IPS-NIHi7 (cell line): ENCODE data around the gene NUP62.

Source experiments
- DNase-seq: peaks from one replicate; pipeline ENCODE4 v3.0.0; 2012; ENCODE audit warnings: mixed read lengths; ENCODE audit errors: extremely low spot score

NUP62 gene

GRCh38 chr19:49904136-49904535 is 25.2 kb downstream of the NUP62 start:
- DNase-seq, result no peak

GRCh38 chr19:49896863-49897621 is 32.3 kb downstream of the NUP62 start, which contains the start of gene IL4I1:
IL4I1 (minus strand) TSS chr19:49896887; CDS start chr19:49896160, 727 bp downstream.
- DNase-seq, result no peak

- DNase-seq, result no peak
Measured at GRCh38 chr19:49895566-49896297, 33.6 kb downstream of the NUP62 start.

GRCh38 chr19:49894879-49895565 is 34.3 kb downstream of the NUP62 start:
- no peak for DNase-seq

GRCh38 chr19:49894011-49894664 is 35.2 kb downstream of the NUP62 start:
- DNase-seq, result no peak

GRCh38 chr19:49892716-49893115 is 36.6 kb downstream of the NUP62 start:
- no peak for DNase-seq

- DNase-seq, result no peak
Measured at GRCh38 chr19:49891393-49891792, 37.9 kb downstream of the NUP62 start.

GRCh38 chr19:49890349-49891311 is 38.7 kb downstream of the NUP62 start:
- DNase-seq, result peak; percentile 87

GRCh38 chr19:49889687-49890348 is 39.5 kb downstream of the NUP62 start:
- DNase-seq, result peak; percentile 77

GRCh38 chr19:49889038-49889686 is 40.1 kb downstream of the NUP62 start:
- DNase-seq, result no peak

- no peak for DNase-seq
Measured at GRCh38 chr19:49888510-49888824, 40.8 kb downstream of the NUP62 start.

- no peak for DNase-seq
Measured at GRCh38 chr19:49887665-49888509, 41.4 kb downstream of the NUP62 start.

- no peak for DNase-seq
Measured at GRCh38 chr19:49887037-49887664, 42.2 kb downstream of the NUP62 start.

GRCh38 chr19:49884760-49885159 is 44.5 kb downstream of the NUP62 start:
- no peak for DNase-seq

GRCh38 chr19:49884109-49884508 is 45.2 kb downstream of the NUP62 start:
- DNase-seq, result no peak

GRCh38 chr19:49883094-49883493 is 46.2 kb downstream of the NUP62 start:
- DNase-seq, result no peak

- DNase-seq, result no peak
Measured at GRCh38 chr19:49882643-49883042, 46.7 kb downstream of the NUP62 start.

- DNase-seq, result peak; percentile 67
Measured at GRCh38 chr19:49881672-49882394, 47.5 kb downstream of the NUP62 start.
